Left forelimb (tissue), 1 donor: Measurements from ENCODE around the gene CLINT1.
"Not testable (repeated sequence)": the region's sequence is repeated elsewhere in the genome, so short reads cannot be mapped to it uniquely, and the experiment has no call there.

Source experiments
- DNase-seq: peaks from one replicate; pipeline ENCODE4 v3.0.0-alpha.2; 2018; ENCODE audit warnings: low spot score

Gene CLINT1

DNA sequence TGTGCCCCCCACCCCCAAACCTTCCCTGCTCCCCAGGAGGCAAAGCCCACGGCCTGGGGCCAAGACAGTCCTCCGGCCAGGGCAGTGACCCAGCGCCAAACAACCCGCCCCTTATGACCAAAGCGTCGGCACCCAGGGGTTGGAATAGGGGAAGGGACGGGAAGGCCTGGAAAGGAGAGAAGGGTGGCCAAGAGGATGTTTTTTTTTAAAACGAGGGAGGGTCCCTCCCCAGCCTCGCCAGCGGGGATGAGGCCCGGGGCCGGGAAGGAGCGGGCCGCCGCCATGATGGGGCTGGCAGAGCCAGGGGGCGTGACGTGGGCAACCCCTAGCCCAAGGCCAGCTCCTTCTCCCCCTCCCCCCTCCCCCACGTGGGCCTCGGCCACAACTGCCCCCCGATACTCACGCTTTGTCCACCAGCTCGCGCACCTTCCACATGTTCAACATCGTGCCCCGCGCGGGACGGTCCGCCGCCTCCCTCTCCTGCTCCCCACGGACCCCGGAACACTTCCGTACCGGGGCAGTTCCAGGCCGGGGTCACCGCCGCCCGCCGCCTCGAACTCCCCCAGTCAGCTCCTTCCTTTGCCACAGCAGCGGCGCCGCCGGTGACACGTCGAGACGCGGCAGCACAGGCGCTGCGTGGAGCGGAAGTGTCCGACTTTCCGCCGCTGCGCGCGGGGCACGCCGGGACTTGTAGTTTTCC, at the start of gene CLINT1:
Gene CLINT1 (minus strand): TSS at position 619 of the 700 bp plus-strand sequence. CDS start 175 bp downstream, at position 444.
- peak; percentile 95 for DNase-seq

DNA sequence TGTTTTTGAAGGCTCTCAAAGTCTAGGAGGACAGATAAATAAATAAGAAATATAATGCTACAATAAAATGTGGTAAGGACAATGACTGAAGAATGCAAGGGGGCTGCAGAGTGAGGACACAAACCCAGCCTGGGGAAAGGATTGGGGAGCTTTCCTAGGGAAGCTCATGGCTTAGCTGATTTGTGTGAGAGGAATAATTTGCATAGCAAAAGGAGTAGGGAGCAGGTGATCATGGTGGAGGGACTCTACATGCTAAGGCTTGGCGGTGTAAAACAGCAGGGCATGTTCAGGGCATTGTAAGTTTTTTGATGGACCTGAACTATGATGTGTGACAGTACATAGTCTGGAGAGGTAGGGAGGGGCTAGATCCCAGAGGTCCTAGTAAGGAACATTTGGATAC, 49.5 kb upstream of the CLINT1 start:
- no peak for DNase-seq

DNA sequence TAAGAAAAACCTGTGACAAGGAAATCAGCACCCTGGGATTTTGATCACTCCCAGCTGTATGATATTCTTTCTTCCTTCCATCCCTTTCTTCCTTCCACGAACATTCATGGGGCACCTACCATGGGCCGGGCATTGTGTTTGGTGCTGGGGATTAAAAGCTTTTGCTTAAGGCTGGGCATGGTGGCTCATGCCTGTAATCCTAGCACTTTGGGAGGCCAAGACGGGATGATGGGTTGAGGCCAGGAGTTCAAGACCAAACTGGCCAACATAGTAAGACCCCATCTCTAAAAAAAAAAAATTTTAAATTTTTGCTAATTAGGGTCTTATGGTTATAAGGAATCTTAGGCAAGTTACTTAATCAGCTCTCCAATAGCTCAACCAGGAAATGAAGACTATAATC, 48.5 kb upstream of the CLINT1 start:
- no peak for DNase-seq

DNA sequence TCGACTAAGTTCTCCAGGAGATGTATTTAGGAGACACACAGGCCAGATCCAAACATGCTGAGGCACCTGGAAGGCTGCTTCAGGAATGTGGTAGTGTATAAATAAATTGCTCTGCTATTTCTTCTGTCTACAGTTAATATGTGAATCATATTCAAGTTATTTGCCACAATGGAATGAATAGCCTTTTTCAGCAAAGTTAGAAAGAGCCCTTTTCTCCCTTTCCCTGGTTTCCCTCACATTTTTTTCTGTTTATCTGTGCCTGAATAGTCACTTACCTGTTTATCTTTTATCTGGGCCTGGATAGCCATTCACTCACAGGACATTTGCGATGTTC, 44.1 kb upstream of the CLINT1 start:
- DNase-seq = no peak

DNA sequence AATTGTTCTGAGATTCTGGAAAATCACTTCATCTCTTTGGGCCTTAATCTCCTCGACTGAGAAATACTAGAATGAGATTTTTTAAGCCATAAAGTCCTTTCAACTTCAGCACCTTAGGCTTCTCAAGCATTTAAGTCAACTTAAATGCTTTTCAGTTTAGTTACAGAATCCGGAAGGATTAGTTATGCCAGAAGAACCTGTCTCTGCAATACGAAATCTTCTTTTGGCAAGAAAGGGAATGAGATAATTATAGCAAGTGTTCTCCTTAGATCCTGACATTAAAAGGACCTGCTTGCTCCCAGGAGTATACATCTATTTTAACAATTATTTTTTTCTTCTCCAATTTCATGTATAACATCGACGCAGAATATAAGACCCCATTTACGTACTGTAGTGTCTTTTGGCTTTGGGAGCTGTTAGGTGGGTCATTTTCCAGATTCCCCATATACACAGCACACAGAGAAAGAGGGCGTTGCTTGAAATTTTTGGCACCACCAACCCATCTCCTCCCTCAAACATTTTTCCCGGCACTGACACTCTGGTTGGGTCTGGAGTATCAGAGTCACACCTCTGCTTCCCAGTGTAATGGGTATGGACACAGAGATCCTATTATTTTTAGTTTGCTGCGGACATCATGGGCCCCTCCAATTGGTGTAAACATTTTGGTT, 43.6 kb upstream of the CLINT1 start:
- DNase-seq = no peak

DNA sequence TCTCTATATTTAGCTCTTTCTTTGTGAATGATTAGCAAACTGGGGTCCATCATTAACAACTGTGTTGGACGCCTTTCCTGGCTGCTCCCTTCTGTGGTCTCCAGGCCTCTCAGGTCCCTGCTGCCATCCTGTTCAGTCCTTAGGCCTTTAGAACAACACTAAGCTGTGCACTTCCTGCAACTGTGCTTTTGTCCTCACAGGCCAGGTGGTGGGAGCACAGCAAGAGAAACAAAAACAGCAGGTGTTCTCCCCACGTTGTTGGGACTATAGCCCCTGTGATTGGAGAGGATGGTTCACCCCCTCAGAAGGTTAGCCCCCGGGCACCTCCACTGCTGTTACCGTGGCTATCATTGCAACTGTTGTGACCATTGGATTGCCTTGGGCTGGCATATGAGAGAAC, 41.7 kb upstream of the CLINT1 start:
- no peak for DNase-seq

DNA sequence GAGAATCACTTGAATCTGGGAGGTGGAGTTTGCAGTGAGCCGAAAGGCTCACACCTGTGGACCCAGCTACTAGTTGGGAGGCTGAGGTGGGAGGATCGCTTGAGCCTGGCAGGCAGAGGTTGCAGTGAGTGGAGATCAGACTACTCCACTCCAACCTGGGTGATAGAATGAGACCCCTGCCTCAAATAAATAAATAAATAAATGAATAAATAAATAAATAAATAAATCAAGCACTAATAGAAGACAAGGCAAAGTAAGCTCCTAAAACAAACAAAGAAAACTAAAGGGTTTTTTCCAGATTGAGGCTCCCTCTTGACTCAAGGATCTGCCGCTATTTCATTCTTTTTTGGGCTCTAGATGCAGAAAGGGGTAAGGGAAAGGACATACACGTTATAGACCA, 34.7 kb upstream of the CLINT1 start:
- no peak for DNase-seq

DNA sequence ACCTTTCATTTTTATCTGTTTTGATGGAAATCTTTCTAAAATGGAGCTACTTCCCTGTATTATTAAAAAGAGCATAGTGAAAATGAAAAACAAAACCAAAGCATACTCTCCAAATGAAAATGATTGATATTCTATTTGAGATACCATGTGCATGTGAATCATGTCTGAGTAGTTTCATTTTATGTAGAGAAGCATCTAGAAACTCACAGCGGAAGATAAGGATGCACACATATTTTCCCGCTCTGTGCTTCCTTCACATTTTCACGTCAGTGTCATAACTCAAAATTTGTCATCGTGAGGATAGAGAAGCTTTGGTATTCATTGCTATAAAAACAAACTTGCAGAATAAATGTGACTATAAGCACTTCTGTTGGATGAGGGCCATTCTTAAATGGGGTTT, 34.0 kb upstream of the CLINT1 start:
- no peak for DNase-seq

DNA sequence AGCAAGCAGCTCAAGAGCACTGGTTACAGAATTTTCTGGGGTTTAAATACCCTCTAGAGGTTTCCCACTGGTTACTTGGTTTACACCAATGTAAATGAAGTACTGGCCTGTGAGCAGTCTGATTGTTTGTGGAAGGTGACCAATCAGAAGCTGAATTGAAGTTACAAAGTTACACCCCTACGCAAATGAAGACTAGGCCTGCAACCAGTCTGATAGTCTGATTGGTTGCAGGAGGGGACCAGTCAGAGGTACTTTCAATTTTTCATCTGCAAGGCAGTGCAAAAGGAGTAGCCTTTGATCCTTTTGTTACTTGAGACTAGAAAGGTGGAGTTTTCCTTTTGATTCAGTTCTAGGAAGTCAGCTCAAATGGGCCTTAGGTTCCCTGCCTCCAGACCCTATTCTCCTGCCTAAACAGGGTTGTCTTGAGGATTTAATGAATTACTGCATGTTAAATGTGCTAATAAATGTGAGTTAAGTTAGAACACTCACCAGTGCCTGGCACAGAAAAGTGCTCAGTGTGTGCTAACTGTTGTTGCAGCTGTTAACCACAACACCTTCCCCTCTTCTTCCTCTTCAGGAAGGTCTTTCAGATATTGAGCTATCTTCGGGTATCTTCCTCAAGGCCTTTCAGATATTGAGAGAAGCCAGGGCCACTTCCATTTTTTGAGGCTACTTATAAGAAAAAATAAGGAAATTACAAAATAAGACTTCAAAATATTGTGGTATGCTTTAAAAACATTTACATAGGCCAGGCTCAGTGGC, 32.1 kb upstream of the CLINT1 start:
- no peak for DNase-seq

DNA sequence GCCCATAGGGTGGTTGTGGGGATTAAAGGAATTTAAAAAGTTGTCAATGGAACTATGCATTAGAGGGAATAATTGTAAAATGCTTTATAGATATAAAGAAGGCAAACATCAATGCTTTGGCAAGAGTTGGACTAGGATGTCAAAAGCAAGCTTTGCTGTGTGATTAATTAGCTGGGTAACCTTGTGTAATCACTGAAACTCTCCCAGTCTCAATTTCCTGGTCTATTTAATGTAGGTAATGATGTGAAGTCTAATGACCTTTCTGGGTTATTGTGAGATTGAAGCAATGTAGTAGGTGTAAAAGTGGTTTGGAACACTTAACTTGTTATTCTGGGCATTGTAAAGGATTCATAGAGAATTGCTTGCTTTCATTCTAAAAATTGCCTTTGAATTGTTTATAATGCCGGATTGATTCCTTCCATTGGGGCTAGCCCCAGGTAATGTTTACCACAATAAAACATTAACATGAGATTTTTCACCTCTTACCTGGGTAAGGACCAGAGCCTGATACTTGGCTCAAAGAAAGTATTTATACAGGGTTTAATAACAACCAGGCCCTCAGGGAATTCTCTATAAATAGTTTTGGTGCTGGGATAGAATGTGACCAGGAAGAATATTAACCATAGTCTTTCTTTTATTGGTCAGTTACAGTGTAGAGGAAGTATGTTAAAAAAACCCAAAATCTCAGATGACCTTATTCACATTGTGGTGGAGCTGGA, 30.0 kb upstream of the CLINT1 start:
- no peak for DNase-seq

DNA sequence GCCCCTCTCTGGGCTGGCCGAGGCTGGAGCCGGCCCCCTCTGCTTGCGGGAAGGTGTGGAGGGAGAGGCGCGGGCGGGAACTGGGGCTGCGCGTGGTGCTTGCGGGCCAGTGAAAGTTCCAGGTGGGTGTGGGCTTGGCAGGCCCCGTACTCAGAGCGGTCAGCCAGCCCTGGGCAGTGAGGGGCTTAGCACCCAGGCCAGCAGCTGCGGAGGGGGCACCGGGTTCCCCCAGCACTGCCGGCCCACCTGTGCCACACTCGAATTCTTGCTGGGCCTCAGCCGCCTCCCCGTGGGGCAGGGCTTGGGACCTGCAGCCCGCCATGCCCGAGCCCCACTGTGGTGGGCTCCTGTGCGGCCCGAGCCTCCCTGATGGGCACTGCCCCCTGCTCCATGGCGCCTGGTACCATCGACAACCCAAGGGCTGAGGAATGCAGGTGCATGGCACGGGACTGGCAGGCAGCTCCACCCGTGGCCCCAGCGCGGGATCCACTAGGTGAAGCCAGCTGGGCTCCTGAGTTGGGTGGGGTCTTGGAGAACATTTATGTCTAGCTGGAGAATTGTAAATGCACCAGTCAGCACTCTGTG, 27.9 kb upstream of the CLINT1 start:
- no peak for DNase-seq

DNA sequence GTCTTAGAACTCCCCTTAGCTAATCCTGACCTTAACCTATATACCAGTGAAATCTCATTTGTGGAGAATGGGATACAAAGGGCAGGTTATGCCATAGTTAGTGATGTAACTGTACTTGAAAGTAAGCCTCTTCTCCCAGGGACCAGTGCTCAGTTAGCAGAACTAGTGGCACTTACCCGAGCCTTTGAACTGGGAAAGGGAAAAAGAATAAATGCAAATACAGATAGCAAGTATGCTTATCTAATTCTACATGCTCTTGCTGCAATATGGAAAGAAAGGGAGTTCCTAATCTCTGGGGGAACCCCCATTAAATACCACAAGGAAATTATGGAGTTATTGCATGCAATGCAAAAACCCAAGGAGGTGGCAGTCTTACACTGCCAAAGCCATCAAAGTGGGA, 26.1 kb upstream of the CLINT1 start:
- DNase-seq = not testable (repeated sequence)

DNA sequence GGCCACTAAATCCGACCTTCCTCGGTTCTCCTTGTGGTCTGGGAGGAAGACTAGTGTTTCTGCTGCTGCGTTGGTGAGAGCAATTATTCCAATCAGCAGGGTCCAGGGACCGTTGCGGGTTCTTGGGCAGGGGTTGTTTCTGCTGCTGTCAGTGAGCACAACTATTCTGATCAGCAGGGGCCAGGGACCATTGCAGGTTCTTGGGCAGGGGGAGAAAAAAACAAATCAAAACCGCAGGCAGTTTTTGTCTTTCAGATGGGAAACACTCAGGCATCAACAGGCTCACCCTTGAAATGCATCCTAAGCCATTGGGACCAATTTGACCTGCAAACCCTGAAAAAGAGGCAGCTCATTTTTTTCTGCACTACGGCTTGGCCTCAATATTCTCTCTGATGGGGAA, 22.6 kb upstream of the CLINT1 start:
- not testable (repeated sequence) for DNase-seq

DNA sequence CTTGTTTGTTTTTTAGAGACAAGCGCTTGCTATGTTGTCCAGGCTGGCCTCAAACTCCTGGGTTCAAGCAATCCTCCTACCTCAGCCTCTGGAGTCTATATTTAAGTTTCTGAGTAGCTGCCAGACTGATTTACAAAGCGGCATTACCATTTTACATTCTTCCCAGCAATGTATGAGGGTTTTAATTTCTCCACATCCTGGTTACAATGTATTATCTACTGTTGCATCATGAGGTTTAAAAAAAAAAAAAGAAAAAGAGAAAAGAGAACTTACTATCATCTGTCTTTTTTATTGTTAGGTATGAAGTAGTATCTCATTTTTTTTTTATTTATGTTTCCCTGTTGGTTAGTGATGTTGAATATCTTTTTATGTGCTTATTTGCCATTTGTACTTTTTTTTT, 18.9 kb upstream of the CLINT1 start:
- DNase-seq = no peak

DNA sequence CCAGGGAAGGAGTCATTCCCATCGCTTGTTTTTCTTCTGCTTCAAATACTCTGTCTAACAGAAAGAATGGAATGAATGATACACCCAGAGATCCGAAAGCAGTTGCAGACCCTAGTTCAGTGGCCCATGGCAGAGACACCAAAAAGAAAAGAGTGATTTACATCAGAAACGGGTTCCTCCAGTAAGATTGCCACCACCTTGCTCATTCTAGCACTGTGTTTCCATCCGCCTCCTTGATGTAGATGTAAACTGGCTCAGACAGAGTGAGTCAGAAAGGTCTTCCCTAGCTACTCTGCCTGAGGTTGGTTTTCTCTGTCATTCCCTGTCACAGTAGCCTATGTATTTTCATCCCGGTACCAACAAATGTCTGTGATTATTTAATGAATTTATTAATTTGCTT, 15.9 kb upstream of the CLINT1 start:
- DNase-seq = no peak

DNA sequence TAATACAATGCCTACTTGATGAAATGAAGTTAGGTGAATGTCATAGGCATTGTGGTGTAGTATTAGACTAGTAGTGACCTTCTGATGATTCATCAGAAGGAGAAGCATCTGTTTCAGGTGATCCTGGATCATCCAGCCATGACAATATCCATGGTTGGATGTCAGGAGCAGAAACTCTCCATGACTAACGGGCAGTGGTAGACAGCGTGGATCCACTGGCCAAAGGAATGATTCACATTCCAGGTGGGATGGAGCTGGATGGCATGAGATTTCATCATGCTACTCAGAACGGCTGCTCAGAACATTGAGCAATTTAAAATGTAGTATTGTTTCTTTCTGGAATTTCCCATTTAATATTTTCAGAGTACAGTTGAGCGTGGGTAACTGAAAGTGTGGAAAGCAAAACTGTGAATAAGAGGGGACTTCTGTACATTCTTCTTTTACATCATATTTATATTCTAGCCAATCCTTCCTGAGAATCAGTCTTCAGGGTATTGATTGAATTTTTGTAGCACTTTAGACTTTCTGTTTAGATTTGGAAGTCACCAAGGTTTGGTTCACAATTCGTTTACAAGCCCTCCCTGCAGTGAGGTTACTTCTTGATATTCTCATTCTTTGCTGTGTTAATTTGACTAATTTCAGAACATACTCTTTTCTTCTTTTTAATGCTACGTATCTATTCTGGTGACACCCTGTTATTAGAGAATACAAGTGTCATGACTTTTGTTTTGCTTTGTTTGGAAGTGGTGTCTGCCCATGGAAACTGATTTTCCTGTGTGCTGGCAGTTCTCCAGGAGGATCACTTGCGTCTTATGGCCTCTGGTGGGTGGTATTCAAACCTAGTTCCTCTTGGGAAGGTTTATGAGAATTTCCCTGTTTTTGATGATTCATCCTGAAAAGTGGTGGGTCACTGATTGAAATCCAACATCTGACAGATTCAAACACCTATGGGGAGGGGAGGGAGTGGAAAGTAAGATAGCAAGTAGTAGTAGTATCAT, 12.2 kb upstream of the CLINT1 start:
- no peak for DNase-seq

DNA sequence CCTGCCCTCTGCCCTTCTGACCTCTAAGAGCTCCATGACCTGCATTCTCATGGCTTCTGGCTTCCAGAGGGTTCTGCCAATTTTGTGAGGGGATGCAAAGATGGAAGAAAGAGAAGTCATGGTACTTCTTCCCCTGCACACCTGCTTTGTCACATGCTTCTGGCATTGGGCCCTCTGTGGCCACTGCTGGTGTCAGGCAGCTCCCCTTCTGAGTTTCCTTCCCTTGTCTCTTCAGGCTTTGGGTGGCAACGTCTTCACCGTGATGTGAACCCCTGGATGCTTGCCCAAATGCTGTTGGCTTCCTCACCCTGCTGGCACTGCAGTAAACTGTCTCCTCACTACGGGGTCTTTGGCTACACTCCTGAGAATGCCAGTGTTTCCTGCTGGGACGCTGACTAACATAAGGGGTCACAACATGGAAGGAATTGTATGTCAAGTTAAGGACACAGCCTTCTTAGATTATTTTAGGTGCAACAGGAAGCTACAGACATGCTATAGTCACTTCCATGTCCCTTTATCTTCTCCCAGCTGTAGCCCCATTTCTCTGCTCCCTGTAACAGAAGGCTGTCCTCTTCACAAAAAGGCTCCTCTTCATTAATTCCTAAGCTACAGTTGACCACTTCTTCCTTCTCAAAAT, 8.9 kb upstream of the CLINT1 start:
- no peak for DNase-seq

DNA sequence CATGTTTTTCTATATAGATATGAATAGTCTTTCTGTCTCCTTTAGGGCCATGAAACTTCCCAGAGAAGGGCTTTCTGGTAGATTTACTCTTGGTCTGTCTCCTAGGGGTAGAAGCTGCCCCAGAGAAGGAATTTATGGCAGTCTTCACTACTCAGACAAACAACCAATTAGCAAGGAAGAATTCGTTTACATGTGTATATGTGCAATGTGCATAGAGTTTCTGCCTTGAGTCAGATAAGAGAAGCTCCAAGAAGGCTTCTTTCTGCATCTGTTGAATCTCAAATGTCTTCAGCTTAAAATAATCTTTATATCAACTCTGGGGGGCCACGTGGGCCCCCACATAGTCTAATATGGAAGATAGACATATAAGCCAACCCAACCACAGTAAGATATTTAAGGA, 7.6 kb upstream of the CLINT1 start:
- no peak for DNase-seq

DNA sequence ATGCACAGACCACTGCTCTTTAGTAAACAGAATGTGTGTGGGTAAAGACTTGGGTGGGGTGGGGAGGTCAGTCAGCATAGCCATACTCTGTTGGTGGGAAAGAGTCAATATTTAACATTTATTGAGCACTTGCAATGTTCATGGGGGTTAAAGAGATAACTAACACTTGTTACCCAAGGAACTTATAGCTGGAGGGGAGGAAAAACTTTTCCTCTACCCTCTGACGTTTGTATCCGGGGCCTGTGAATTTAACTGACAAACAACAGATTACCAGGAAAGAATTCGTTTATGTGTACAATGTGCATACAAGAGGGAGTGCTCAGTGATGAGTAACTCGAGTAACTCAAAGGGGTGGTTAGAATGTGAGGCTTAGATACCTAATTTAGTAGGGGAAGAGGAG, 6.8 kb upstream of the CLINT1 start:
- DNase-seq = no peak

DNA sequence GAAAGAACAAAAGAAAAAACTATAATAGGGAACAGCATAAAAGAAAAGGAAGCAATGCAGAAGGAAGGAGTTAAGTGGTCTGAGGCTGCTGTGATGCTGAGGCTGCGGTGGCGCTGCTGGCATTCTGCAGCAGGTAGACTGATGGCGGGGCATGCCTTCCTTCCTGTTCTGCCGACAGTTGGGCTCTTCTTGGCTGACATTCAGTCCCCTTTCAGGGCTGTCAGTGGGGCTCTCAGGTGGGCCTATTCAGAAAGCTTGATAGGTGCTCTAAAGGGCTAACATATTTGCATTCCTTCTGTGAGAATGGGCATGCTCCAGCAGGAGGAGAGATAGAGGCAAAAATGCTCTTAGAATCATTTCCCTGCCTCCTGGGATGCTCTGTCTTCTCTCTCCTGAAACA, 5.1 kb upstream of the CLINT1 start:
- no peak for DNase-seq
